Hematopoietic multipotent progenitor cell (in vitro differentiated cells): ENCODE results near the gene ARF1. TPM values are rescaled to one million over a fixed set of nuclear protein-coding genes. Genes with fewer than 3 reads are reported as not detected.

Source experiments
- DNase-seq, 3 donors: peaks; one replicate each; pipeline ENCODE4 v3.0.0-alpha.2; 2011 to 2015; ENCODE audit warnings: low read depth in 2 of 3, low spot score in 2 of 3
- total RNA-seq: library from RNA; depleted of rRNA; stranded (reverse); fragments of >200 nt; gene quantifications from one replicate; pipeline ENCODE4 v1.2.3, GENCODE V29; 2012

Gene ARF1
- total RNA-seq, 1 donor = 272 TPM

- peak in 1 of 3 donors; percentile 39 for DNase-seq
Observed at GRCh38 chr1:228084325-228084724, 1.8 kb downstream of the ARF1 start.

- DNase-seq = no peak
Observed at GRCh38 chr1:228084797-228085196, 2.3 kb downstream of the ARF1 start.

- DNase-seq = no peak
Observed at GRCh38 chr1:228085287-228085951, 2.9 kb downstream of the ARF1 start.

- peak in 2 of 3 donors; percentile 59 to 68 for DNase-seq
Observed at GRCh38 chr1:228087771-228088251, 5.3 kb downstream of the ARF1 start.

GRCh38 chr1:228088586-228089498, 6.3 kb downstream of the ARF1 start:
- DNase-seq = no peak

- DNase-seq = peak in 1 of 3 donors; percentile 69
Observed at GRCh38 chr1:228089519-228090380, 7.2 kb downstream of the ARF1 start.

GRCh38 chr1:228090613-228091081, 8.1 kb downstream of the ARF1 start:
- DNase-seq = no peak

GRCh38 chr1:228091084-228091483, 8.6 kb downstream of the ARF1 start:
- no peak for DNase-seq

- no peak for DNase-seq
Observed at GRCh38 chr1:228092342-228093049, 10.0 kb downstream of the ARF1 start.

- no peak for DNase-seq
Observed at GRCh38 chr1:228093050-228093906, 10.8 kb downstream of the ARF1 start.

GRCh38 chr1:228094432-228095016, 12.0 kb downstream of the ARF1 start:
- DNase-seq = no peak

GRCh38 chr1:228095161-228095560, 12.7 kb downstream of the ARF1 start:
- DNase-seq = no peak

GRCh38 chr1:228095938-228096337, 13.4 kb downstream of the ARF1 start:
- no peak for DNase-seq

- no peak for DNase-seq
Observed at GRCh38 chr1:228096416-228097332, 14.2 kb downstream of the ARF1 start.

GRCh38 chr1:228097333-228098081, 15.0 kb downstream of the ARF1 start:
- DNase-seq = no peak

- no peak for DNase-seq
Observed at GRCh38 chr1:228098323-228098931, 15.9 kb downstream of the ARF1 start.

- DNase-seq = no peak
Observed at GRCh38 chr1:228099331-228099732, 16.8 kb downstream of the ARF1 start.
